ENCODE results near the gene RHOBTB1. TPM values are rescaled to one million over a fixed set of nuclear protein-coding genes. Genes with fewer than 3 reads are reported as not detected.

RHOBTB1 gene
- total and polyA plus RNA-seq, 2 donors (not counting 1 experiment from before 2014, with no cell fraction given), result 19.8 to 42.6 TPM

GRCh38 chr10:60823324-60823723, 120.7 kb downstream of the RHOBTB1 start:
- Histone ChIP-seq H3K79me2 (ENCODE audit: control insufficient read depth, insufficient read depth, low read length) (no peaks in the 10 kb centered on the region), H3K4me1 (ENCODE audit: control insufficient read depth, extremely low read depth, insufficient read depth, low read length) (peaks cover 5% of the 10 kb centered on the region), H3K4me2 (ENCODE audit: extremely low read depth, insufficient read depth, low read length) (no peak overlapping the region)

GRCh38 chr10:60822809-60823208, 121.2 kb downstream of the RHOBTB1 start:
- Histone ChIP-seq H2AFZ (ENCODE audit: low read length) (no peak overlapping the region), H3K79me2 (ENCODE audit: control insufficient read depth, insufficient read depth, low read length) (no peaks in the 10 kb centered on the region), H3K4me2 (ENCODE audit: extremely low read depth, insufficient read depth, low read length) (no peak overlapping the region), H3K4me3 (replicated peaks in 1 of 4; ENCODE audit: control extremely low read depth in 1 of 4, insufficient read depth in 1 of 4, low read depth in 3 of 4, low read length in 4 of 4) (no peak overlapping the region), H4K20me1 (ENCODE audit: control insufficient read depth, extremely low read depth, insufficient read depth, low read length) (no peaks in the 10 kb centered on the region), H3K9me3 (ENCODE audit: control insufficient read depth, insufficient read depth, low read depth, low read length) (no peaks in the 10 kb centered on the region), H3K9ac (ENCODE audit: insufficient read depth, low read length) (no peak overlapping the region), H3K27me3 (ENCODE audit: control insufficient read depth, insufficient read depth, low read length) (no peaks in the 10 kb centered on the region), H3K27ac (ENCODE audit: insufficient read depth, low read length) (no peak overlapping the region), H3K36me3 (ENCODE audit: control insufficient read depth, insufficient read depth, low read length) (no peaks in the 10 kb centered on the region), H3K4me1 (ENCODE audit: control insufficient read depth, extremely low read depth, insufficient read depth, low read length) (peaks cover 5% of the 10 kb centered on the region)
- DNase-seq (ENCODE audit: low read depth in 2 of 2), result no peak
- TF ChIP-seq CTCF (conservative IDR thresholded peaks at IDR 0.05 in 1 of 2, IDR thresholded peaks at IDR 0.05 in 1 of 2; ENCODE audit: low read depth in 1 of 2, low read length in 2 of 2) (no peak), EZH2 (IDR thresholded peaks at IDR 0.05; ENCODE audit: low read length, missing control alignments) (no peak)

More at GRCh38 chr10:60823324-60823723, 120.7 kb downstream of the RHOBTB1 start:
- H3K9me3 ChIP-seq (ENCODE audit: control insufficient read depth, insufficient read depth, low read depth, low read length), result no peaks in the 10 kb centered on the region
- no peak overlapping the region for H2AFZ ChIP-seq (ENCODE audit: low read length)
- DNase-seq (ENCODE audit: low read depth in 2 of 2), result no peak
- TF ChIP-seq CTCF (conservative IDR thresholded peaks at IDR 0.05 in 1 of 2, IDR thresholded peaks at IDR 0.05 in 1 of 2; ENCODE audit: low read depth in 1 of 2, low read length in 2 of 2), result no peak
- TF ChIP-seq EZH2 (IDR thresholded peaks at IDR 0.05; ENCODE audit: low read length, missing control alignments), result no peak
- no peak overlapping the region for H3K4me3 ChIP-seq (replicated peaks in 1 of 4; ENCODE audit: control extremely low read depth in 1 of 4, insufficient read depth in 1 of 4, low read depth in 3 of 4, low read length in 4 of 4)
- no peaks in the 10 kb centered on the region for H3K27me3 ChIP-seq (ENCODE audit: control insufficient read depth, insufficient read depth, low read length)
- H4K20me1 ChIP-seq (ENCODE audit: control insufficient read depth, extremely low read depth, insufficient read depth, low read length), result no peaks in the 10 kb centered on the region
- no peak overlapping the region for H3K27ac ChIP-seq (ENCODE audit: insufficient read depth, low read length)
- H3K36me3 ChIP-seq (ENCODE audit: control insufficient read depth, insufficient read depth, low read length), result no peaks in the 10 kb centered on the region
- H3K9ac ChIP-seq (ENCODE audit: insufficient read depth, low read length), result no peak overlapping the region

DNA sequence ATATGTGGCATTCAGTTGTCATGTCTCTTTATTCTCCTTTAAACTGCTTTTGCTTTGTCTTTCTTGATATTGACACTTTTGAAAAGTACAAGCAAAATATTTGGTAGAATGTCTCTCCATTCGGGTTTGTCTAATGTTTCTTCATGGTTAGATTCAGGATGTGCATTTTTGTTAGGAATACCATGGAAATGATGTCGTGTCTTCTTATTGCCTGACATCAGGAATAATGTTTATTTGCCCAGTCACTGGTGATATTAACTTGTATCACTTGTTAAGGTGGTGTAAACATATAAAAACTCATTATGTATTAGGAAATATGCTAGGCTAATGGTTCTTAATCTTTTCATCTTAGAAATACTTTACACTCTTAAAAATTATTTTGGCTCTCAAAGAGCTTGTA, 122.3 kb downstream of the RHOBTB1 start:
- Histone ChIP-seq H3K4me2 (ENCODE audit: extremely low read depth, insufficient read depth, low read length) (no peak overlapping the region), H3K27me3 (ENCODE audit: control insufficient read depth, insufficient read depth, low read length) (no peaks in the 10 kb centered on the region), H3K9me3 (ENCODE audit: control insufficient read depth, insufficient read depth, low read depth, low read length) (no peaks in the 10 kb centered on the region), H2AFZ (ENCODE audit: low read length) (no peak overlapping the region), H3K36me3 (ENCODE audit: control insufficient read depth, insufficient read depth, low read length) (no peaks in the 10 kb centered on the region), H3K79me2 (ENCODE audit: control insufficient read depth, insufficient read depth, low read length) (no peaks in the 10 kb centered on the region), H3K4me3 (replicated peaks in 1 of 4; ENCODE audit: control extremely low read depth in 1 of 4, insufficient read depth in 1 of 4, low read depth in 3 of 4, low read length in 4 of 4) (no peak overlapping the region), H3K9ac (ENCODE audit: insufficient read depth, low read length) (no peak overlapping the region), H3K4me1 (ENCODE audit: control insufficient read depth, extremely low read depth, insufficient read depth, low read length) (peaks cover 11% of the 10 kb centered on the region), H4K20me1 (ENCODE audit: control insufficient read depth, extremely low read depth, insufficient read depth, low read length) (no peaks in the 10 kb centered on the region), H3K27ac (ENCODE audit: insufficient read depth, low read length) (no peak overlapping the region)
- DNase-seq (ENCODE audit: low read depth in 2 of 2), result peak in 1 of 2 donors; percentile 34
- no peak for TF ChIP-seq EZH2 (IDR thresholded peaks at IDR 0.05; ENCODE audit: low read length, missing control alignments)
- no peak for TF ChIP-seq CTCF (conservative IDR thresholded peaks at IDR 0.05 in 1 of 2, IDR thresholded peaks at IDR 0.05 in 1 of 2; ENCODE audit: low read depth in 1 of 2, low read length in 2 of 2)
